Stimulated activated CD8-positive, alpha-beta memory T cell treated with anti-CD3 and anti-CD28 coated beads, Interleukin-4, amount 100 ng/mL, for 1 hour (primary cell): ENCODE measurements around the gene ABO.
"Not testable (repeated sequence)": the region's sequence is repeated elsewhere in the genome, so short reads cannot be mapped to it uniquely, and the experiment has no call there.

Experiments used
- DNase-seq, 2 donors: peaks; one replicate each; pipeline ENCODE4 v3.0.0-alpha.2; 2020; ENCODE audit warnings: low read depth in 2 of 2, low spot score in 1 of 2

The ABO gene

DNA sequence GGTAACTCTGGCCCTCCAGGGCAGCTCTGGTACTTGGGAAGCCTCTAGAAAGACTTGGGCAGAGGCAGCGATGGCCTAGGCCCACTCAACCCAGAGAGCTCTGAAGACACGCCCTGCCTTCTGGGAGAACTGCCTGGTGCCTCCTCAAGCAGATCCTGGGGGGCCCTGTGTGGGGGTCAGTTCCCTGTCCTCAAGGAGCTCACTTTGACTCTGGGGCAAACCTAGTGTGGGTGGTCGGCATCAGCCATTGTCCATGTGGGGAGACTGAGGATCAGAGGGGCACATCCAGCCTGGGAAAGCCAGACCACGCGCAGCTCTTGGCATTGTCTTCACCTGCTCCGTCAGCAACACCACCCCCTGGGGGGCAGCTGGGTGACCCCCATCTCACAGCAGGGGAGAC, 28.0 kb downstream of the ABO start:
- no peak for DNase-seq

DNA sequence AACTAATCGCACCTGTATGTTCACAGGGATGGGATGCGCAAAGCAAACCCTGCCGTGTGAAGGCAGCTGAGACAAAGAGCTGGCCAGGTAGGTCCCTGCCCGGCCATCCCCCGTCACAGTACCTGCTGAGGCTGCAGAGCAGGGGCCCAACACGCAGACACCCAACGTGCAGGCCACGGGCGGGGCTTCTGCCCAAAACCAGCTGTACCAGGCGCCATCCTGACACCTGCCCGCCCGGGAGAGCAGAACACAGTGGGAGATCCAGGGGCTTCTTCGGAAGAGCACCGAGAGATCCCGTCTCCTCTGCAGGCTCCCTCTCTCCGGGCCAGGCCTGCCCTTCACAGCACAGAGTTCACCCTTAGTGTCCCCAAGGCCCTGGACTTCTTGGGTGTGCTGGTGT, 28.4 kb downstream of the ABO start:
- DNase-seq: no peak

DNA sequence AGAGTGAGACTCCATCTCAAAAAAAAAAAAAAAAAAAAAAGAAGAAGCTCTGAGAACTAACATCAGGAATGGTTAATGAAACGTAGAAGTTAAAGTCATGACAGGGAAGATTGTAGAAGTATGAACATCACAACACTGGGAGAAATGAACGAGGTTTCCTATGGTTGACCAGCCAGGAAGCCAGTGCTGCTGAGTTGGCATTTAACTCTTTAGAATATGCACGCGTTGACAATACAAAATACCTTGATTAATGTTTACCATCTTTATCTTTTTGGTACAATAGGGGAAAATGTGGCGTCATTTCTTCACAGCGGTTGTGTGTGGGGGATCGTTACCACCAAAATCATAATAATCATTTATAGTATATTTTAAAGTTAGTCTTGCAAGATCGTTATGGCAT, 32.0 kb downstream of the ABO start:
- no peak for DNase-seq

DNA sequence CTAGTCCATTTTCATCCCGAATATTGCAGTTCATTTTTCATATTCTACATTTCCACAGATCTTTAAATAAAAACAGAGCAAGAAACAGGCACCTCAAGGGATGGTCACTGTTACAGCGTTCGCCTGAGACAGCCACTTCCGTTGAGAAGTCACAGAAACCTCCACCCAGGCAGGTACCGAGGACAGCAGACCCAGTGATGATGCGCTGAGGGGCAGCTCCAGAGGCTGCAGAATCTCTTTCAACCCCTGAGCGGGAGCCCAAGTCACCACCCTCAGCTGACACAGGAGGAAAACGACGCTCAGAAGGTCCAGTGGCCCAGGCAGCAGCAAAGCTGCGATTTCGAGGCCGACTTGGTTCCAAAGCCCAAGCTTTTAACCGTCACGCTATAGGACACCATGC, 32.8 kb downstream of the ABO start:
- DNase-seq: no peak

DNA sequence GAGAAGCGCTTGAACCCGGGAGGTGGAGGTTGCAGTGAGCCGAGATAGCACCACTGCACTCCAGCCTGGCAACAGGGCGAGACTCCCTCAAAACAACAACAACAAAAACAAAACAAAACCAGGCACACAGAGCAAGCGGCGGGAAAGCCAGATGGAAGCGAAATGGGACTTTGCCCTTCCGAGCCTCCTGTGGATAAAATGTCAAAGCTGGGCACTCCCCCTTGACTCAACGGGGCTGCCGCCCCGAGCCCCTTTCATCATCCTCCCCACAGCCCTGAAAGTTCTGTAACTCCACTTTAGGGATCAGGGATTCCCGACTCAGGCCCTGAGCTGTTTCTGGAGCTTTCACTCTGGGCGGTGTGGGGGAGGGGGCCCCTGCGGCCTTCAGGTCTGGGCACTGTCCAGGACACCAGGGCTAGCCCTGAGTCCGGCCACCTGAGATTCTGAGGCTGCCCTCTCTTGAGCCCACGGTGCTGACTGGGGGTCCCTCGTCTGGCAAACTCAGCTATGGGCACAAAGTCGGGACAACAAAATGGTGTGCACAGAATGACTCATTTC, 35.4 kb downstream of the ABO start:
- DNase-seq: no peak

DNA sequence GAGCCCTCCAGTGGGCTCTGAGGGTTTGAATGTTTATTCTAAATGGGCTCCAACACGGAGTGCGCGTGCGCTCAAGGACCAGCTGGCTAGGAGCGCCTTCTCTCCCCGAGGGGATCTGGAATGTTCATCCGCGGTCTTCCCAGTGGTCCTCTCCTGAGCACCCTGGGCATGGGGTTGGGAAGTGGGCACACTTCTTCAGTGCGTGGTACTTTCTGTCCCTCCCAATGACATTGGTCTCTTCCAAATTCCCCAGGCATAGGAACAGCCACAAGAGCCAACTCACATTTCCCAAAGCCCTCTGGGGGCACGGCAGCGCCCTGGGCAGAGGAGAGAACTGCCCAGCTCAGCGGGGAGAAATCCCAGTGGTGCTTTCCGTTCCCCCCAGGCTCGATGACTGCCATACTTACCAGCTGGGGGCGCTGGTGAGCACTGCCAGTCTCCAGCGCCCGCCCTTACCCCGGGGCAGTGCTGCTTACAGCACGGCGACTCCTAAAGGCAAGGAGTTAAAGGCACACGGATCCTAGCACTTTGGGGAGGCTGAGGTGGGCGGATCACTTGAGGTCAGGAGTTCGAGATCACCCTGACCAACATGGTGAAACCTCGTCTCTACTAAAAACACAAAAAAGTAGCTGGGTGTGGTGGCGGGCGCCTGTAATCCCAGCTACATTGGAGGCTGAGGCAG, 36.0 kb downstream of the ABO start:
- peak in 1 of 2 donors; percentile 34 for DNase-seq

GRCh38 chr9:133238272-133238850, 36.6 kb downstream of the ABO start:
- DNase-seq: no peak

DNA sequence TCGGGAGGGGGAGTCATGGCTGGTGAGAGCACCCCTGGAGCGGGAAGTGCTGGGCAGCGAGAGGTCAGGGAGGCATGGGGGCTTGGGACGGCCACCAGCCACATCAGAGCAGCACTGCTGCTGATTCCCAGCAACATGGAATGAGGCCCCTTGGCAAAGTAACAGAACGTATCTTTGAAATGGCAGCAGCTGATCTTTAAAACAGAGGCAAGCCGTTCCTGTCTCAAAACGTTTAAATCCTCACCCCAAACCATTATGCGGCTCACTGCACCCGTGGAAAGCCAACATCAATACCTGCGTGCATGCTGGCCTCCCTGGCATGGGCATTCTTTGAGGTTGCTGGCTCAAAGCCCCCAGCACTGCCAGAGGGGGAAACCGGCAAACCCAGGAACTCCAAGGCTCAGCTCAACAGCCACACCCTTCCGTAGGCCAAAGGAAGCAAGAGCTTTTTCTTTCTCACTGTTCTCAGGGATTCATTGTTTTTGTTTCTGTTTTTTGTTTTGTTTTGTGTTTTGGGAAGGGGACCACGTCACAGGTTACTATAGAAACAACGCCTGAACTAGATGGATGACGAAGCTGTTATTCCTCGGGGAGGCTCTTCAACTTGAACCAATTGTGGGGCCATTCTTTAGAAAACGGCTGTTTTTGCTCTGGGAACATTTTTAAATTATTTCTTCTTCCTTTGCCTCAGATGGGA, 37.8 kb downstream of the ABO start:
- no peak for DNase-seq

GRCh38 chr9:133236291-133237034, 38.5 kb downstream of the ABO start:
- DNase-seq: not testable (repeated sequence)

DNA sequence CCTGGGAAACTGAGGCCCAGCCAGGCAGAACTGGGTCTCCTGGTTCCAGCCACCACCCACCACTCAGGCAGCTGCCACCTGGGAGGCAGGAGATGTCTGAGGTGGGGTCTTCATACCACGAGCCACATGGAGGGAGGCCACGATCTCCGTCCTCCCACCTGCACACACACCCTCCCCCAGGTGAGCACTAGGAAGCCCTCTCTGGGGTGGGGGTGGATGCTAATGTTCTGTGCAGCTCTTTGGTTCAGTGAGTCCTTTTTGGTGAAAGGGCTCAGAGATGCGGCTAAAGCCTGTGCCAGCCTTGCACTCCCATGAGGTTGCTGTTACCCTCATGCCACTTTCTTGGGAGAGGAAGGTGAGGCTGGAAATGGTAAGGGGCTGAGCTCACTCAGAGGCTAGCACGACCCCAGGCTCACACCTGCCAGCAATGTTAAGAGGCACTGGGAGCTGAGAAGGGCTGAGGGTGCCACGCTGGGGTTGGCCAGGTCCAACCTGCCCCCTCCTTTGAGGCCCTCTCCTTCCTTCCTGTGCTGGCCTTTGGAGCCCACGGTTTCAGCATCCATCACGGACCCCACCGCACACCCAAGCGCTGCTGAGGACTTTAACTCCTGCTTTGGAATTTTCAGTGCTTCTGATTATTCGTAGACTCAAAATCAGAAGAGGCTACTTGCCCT, 39.3 kb downstream of the ABO start:
- DNase-seq: no peak

DNA sequence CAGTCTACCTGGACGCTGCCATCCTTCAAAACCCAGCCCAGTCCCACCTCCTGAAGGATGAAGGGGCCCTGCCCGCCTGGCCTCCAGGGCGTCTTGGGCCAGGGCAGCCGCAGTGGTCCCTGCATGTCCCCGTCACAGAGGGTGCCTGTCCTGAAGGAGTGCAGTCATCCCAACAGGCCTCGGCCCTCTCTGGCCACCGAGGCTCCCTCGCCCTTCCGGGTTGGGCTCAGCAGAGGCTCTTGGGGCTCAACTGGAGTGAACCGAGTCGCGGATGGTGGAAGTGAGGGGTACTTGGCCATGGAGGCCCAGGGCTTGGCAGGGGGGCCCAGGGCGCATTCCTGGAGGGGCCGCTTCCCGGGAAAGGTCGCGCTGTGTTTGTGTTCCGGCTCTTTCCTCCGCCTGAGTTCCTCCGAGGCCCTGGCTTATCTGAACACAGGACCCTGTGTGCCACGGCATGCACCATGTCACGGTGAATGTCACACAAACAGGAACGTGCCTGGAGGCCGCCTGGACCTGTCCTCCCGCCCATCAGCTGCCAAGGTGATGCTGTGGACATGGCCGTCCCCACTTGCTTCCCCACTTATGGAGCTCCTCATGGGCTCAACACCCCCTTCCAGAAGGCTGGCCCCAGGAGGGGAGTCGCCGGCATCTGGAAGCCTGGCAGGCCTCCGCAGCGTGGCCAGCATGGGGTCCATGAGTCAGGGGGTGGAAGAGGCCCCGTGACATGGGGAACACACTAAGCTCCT, 40.3 kb downstream of the ABO start:
- no peak for DNase-seq

GRCh38 chr9:133233681-133234432, 41.1 kb downstream of the ABO start:
- no peak for DNase-seq

GRCh38 chr9:133231934-133232568, 43.0 kb downstream of the ABO start:
- not testable (repeated sequence) for DNase-seq

DNA sequence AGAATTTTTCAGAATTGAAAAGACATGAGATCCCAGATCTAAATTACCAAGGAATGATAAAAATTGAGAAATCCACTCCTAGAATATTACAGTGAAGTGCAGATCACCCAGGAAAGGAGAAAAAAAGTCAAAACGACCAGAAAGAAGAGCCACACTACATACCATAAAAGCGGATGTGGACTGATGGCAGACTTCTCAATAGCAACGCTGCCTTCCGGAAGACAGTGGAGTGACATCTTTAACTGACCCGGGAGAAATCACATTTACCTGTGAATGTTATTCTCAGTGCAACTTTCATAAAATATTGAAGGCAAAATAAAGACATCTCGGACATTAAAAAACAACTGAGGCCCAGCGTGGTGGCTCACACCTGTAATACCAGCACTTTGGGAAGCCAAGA, 44.5 kb downstream of the ABO start:
- DNase-seq: not testable (repeated sequence)

GRCh38 chr9:133230093-133230492, 44.9 kb downstream of the ABO start:
- no peak for DNase-seq

DNA sequence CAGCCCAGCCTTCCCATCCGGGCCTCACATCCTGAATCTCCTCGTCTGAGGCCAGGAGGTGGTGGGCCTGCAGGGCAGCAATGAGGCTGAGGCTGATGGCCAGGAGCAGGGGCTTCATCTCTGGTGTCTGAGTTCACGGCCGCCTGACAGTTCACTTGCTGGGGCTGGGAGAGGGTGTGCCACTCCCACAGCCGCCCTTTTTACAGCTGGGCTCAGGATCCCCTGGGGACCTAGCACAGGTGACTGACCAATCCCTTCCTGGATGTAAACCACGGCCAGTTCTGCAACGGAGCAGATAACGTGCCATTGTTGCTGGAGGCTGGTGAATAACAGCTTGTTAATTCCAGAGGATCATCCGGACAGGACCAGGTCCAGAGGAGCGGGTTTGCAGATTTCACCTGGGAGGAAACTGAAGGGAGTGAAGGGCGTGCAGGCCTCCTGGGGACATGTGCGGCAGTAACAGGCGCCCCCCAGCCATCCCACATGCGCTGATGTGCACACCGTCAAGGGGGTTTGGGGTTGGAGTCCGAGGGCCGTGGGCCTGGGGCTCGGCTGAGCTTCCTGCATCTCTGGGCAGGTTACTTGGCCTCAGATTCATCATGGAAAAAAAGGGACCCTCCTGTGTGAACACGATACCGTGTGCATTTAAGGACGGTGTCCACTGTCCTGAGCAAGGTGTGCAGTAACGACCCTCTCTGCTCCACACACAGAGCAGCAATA, 46.4 kb downstream of the ABO start:
- not testable (repeated sequence) for DNase-seq

DNA sequence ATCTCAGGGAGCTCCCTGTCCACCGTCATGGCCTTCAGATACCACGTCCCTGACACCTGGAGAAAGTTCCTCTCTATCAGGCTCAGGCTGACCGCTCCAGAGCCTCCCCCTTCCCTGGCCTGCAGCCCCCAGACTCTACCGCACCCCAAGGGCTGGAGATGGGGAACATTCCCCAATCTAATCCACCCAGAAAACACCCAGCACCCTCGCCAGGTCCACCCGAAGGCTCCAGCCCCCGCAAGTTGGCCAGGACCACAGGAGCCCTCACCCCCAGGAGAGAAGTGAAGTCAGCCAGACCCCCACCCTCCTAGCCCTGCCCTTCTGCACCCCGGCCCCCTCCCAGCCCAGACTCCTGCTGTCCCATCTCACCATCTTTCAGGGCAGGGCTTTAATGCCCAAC, 47.0 kb downstream of the ABO start:
- not testable (repeated sequence) for DNase-seq

DNA sequence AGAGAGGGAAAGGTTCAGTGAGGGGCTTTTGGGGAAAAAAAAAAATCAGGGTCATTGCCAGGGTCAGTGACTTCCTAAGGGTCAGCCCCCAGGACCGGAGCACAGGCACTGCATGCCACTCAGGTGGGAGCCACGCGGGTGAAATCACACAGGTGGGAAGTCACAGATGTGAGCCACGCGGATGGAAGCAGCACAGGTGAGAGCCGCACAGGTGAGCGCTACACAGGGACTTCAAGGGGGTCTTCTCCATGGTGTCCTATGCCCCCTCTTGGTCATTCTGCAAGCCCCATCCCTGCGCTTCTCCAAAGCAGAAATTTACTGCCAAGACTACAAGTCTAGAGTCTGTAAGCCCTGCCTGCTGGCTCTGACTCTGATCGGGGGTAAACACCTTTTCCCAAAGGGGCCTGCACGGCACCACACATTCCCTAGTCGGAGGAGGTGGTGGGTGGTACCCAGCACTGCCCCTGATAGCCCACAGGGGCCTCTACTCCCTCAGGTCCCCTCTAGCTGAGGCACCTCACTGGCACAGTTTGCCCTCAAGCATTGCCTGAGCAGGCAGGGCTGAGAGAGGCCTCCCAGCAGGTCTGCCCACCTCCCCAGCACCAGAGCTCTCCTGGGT, 47.6 kb downstream of the ABO start:
- DNase-seq: no peak
